DMS153 treated with DMSO at 0.1 percent for 48 hours (cell line): ENCODE results near the gene DMD.

Experiments used
- DNase-seq: peaks from one replicate; lab custom pipeline; 2025; ENCODE audit not compliant: unreplicated experiment; lab: John Stamatoyannopoulos, UW

The DMD gene

DNA sequence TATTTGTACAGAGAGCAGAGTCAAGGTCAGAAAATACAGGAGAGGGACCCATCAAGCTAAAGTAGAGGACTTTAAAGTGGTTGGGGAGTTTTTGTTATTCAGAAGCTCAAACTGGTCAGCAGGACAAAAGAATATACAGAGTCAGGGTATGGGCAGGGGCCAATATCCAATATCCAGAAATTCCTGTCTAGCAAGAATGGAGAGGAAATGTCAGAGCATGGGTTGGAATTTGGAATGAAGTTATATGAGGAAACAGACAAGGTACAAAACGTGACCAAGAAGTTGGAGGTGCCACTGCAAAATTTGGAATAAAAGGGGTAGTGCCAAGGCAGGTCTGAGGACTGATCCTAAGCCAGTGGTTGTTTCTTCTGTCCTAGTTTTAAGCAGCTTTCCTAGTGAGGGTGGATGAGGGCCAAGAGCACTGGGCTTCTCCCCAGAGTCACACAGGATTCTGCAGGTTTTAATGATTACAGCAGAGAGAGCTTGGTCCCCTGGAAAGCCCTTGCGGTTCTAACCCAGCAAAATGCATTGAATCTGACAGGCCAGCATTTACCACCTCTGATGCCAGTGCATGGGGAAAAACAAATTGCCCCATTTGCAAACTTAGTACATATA, 1834.8 kb downstream of the DMD start:
- no peak for DNase-seq

DNA sequence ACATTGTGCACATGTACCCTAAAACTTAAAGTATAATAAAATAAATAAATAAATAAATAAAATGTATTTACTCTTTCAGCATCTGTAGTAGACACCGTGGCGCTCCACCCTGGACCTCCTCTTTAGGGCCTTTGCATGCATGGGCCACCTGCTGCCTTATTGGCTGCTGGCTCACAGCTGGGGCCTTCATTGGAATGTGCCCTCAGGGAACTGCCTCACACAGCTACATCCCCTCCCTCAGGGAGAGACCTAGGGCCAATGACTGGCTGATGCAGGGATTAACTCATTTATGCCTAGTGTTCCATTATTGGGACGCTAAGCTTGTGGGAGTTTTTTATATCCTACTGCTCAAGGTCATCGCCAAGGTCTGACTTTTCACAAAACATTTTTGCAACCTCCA, 1836.6 kb downstream of the DMD start:
- no peak for DNase-seq

DNA sequence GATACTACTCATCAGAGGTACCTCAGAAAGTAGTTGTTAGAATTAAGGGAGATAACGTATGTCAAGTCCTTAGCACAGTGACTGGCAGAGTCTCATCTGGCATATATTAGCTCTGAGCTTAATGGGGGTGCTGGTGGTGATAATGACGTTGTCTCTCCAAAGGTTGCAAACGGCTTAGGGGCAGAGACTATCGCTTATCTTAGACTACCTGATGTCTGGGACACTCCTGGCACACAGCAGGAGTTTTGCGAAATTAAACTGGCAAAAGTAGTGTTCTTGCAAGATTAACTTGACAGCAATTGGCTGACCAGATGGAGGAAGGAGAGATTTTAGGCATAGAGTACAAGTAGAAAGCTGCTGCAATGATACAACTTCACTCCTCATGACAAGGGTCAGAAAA, 1839.4 kb downstream of the DMD start:
- no peak for DNase-seq

DNA sequence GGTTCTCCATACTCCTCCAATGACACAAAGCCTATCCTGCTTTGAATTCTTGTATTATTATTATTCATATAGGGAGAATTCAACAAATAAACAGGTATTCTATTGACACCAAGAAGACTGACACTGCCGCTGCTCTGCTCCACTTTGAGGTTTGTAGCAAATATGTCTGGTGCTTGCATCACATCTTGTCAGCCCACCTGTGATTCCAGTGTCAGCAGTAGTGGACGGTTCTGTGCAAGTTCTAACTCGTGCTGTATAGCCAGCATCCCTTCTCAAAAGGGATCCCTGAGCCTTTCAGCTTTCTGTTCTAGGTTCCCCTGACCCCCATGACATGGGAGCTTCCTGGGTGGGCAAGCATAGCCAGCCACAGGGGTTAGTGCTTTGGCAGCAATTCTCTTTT, 1843.5 kb downstream of the DMD start:
- DNase-seq, result no peak

DNA sequence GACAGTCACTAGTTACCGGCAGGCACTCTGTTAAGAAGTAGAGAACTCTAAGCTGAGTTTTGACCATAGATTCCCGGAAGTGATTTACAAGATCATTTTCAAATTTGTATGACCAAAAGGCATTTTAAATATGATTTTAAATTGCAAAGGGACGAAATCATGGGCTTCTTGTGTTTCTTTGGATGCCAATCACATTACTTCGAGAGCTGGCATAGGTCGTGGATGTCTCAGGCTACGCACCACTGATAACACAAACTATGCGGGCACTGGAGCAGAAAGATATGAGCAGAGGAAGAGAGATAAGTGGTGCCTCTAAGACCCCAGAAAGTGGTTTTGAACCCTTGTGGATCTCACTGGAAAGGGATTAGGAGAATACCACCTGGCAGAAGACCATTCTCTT, 1845.3 kb downstream of the DMD start:
- DNase-seq, result no peak

DNA sequence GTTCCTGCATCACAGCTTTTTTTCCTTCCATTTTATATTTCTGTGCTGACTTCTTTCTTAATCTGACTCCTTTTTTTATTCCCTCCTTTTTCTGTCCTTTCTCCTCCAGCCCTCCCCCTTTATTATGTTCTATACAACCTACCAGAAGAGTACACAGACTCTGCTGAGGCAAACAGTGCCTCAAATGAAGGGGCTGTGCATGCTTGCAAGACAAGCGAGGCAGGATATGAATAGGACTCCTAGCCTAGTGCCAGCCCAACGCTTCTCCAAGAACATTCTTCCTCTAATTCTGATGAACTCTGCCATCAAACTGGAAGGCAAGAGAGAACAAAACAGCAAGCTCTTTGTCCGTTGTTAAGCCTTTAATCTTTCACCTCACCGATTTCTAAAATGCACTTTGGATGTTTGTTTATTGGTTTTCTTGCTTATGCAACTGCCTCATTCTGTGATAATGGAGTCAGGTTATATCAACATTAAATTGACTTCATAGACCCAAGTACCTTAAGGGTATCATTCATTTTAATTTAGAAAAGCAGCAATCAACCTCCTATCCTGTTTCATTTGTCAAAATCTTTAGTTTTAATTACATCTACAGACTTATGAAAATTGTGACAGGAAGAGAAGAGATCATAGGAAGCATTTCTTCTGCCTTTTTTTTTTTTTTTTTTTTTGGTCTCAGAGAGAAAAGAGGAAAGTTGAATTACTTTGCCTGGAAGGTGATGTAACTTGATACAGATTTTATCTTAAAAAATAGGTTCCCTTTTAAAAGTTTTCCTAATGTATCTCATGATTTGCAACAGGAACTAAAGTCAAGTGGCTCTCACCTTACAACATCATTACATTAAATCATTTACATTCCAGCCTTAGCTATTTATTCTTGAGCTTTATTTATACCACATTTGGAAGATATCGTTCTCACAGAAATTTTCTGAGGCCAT, 1854.8 kb downstream of the DMD start:
- DNase-seq, result no peak

DNA sequence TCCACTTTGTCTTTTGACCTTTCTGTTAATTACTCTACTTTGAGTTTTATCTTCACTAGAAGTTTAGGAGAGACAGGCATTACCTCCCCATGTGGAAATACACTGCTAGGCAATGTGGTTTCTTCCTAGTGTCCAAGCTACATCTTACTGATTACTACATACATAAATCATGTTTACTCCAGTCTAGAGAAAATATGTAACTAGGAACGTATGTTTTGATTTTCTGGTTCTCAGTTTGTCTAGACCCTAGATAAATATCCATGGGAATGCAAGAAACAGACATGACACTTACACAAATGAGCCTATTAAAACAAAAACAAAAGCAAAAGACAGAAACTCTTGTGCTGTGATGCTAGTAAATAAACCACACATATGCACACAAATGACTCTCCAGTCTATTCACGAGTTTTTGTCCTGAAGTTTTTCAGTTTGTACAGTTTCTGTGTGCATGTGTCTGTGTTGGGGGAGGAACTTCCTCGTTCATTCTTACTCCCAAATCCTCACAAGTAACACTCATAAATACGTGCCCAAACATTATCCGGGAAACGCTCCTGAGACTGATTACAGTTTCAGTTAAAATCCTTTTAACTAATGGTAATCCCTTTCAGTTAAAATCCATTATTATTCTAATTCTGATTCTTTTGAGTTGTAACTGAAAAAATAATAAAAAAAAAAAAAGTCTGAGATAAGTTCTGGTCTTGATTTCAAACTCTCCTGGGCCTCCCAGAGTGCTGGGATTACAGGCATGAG, 1856.0 kb downstream of the DMD start:
- no peak for DNase-seq

DNA sequence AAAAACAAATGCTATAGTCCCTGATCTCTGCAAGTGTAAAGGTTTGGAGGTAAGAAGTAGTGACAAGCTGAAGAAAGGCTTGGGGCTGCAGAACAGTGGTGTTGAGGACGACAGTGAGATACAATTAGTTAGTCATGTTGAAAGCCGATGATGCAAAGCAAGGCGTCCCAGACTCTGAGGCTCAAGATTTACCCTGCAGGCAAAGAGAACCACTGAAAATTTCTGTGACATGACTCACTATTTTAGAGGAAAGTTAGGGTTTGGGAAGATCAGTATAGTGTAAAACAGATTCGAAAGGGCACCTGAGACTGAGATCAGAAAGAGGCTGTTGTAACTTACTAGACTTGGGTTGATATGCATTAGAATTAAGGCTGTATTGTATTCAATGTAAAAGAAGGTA, 1858.3 kb downstream of the DMD start:
- no peak for DNase-seq

DNA sequence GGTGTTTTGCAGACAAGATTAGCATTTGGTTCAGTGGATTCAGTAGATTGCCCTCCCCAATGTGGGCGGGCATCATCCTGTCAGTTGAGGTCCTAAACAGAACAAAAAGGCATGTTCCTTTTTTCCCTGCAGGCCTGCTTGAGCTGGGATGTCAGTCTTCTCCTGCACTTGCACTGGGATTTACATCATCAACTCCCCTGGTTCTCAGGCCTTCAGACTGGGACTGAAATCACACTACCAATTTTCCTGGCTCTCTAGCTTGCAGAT, 1860.6 kb downstream of the DMD start:
- no peak for DNase-seq

DNA sequence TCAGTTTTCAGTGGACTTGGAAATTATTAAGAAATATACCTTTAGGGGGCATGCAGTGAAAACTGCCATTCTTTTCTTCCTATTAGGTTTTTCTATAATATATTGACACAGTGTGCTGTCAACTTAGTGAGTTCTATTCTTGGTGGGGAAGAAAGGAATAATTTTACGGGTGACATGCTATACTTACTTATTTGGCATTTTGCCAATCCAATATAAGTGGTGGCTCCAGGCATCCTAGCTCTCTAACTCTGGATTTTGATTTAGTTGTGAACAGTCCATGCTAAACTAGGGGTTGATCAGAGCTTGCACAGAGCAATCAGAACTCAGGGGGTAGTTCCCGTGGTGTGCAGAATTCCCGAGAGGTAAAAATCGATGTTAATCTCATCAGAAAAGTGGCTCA, 1861.8 kb downstream of the DMD start:
- no peak for DNase-seq

DNA sequence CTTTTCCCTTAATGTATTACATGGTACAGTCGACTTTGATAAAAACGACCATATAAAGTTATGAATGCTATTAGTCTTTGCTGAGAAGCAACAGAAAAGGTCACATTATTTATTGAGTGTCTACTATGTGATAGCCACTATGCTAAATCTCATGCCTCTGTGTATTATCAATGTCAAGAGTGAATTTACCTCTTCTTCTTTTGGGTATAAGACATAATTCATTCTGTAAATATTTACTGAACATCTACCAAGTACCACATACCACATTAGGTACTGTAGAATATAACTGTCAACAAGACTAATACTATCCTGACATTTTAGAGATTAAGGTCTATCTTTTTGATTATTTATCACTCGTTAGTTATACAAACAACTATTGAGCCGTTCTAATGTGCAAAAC, 1870.8 kb downstream of the DMD start:
- DNase-seq, result no peak

DNA sequence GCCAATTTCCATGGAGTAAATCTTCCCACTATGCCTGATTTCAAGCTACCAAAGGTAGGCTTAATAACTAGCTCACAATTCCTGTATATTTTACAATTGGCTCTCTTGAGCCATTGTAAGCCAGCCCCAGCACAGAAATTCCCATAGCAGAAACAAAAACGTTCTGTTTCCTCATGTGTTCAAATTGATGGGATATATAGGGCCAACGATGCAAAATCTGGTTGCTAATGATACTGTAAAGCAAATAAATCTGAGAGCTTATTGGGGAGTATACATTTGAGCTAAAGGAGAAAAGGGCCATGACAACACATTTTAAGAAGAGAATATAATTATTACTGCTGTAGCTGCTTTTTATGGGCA, 1872.4 kb downstream of the DMD start:
- DNase-seq, result no peak

DNA sequence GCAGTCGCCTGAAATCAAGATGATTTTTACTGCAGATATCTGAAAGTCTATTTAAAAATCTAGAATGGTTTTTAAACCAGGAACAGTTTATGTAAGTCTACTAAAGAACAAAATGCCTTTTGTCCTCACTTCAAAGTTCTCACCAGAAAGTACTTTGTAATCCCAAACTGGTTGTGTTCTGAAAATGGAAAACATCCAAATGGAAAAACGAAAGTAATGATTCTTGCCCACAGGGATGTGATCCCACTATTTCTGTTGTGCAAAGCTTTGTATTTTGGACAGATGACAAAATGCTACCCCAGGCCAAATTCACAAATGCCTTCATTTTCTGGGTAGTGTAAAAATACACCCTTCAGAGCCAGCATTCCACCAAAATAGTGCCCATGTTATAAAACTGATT, 1874.0 kb downstream of the DMD start:
- DNase-seq, result no peak

DNA sequence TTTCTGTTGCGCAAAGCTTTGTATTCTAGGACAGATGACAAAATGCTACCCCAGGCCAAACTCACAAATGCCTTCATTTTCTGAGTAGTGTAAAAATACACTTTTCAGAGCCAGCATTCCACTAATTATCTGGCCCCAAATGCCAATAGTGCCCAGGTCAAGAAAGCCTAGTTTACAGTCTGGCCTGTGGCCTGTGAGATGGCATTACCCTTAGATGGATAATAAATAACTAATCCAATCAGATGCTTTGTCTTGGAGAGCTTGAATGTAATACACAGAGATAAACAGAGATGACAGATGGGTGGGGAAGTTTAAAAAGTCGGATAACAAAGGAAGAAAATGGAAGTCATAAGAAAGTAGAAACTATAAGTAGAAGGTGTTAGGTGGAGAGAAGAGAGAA, 1874.9 kb downstream of the DMD start:
- no peak for DNase-seq

DNA sequence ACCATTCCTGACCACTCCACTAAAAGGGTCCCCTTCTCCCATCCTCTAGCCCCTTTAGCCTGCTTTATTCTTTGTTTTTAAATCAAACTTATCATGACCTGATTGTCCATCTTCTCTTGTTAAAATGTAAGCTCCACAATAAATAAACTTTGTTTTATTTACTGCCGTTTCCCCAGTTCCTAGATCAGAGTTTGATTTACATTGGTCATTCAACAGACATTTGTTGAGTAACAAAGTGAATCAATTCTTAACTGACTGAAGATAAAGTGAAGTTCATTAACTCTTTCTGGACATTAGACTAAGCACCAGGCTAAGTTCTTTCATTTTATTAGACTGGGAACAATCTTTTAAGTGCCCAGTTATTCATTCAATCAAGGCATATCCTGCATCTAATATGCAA, 1876.4 kb downstream of the DMD start:
- DNase-seq, result no peak

DNA sequence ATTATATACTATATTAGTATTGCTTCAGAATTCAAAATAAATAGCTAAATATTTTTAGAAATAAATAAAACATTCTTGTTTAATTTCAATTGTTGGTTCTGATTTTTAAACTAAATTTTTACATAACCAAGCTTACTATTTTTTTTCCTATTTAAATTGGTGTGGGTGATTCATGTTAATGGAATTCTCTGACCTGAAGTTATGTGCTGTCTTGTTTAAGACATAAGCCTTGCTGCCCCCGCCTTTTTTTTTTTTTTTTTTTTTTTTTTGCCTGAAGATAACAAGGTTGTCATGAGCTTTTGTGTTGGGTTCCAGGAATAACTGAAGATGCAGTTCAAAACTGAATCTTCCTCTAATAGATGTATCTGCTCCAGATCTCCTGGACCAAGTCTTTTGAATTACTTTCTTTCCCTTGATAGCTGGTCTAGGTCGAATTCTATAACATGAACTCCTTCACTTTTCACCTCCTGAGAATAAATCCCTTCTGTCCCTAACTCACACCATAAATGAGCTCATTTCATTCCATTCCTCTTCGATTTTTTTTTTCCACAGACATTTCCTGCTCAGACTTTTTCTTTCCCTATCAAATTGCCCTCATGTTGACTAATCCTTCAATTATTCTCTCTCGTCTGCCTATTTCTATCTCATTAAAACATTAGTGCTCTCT, 1878.1 kb downstream of the DMD start:
- DNase-seq, result no peak

DNA sequence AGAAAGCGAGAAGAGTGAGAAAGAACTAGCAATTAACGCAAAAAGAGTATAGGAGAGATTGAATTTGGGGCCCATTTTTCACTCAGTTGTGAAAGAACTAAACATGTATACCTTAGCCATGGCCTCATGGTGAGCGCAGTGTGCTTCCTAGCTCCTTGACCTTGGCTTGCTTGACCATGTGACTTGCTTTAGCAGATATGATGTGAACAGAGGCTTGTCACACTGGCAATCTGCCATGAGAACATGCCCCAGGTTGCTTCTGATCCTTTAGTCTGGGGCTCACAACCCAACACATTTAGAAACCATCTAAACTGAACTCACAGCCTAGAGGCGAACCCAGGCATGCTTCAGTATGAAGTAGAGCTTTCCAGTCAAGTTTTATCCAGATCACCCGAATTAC, 1879.4 kb downstream of the DMD start:
- no peak for DNase-seq

DNA sequence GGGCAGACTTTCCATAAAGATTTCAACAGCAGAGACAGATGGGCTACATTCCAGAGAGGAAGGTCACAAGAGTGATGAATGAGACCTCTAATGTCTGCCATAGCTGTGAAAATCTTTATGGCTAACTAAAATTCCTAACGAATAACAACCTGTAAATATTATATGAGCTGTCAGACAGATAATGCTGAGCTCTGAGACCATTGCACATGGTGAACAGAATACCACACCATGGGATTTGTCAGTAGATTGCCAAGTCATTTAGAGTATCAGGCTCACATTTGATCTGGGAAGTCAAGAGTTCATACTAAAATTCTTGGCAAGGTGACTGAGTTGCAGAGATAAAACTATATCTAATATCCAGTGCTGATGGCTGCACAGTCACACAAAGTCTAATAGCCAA, 1880.3 kb downstream of the DMD start:
- no peak for DNase-seq

DNA sequence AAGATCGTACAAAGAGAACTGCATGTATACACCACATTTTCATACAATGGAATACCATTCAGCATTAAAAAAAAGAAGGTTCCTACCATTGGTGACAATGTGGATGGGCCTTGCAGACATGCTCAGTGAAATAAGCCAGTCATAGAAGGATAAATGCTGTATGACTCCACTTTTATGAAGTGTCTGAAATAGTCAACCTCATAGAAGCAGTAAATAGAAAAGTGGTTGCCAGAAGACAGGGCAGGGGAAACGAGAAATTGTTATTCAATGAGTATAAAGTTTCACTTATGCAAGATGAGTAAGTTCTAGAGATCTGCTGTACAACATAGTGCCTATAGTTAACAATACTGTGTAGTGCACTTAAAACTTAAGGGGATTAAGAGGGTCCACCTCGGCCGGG, 1882.1 kb downstream of the DMD start:
- no peak for DNase-seq

DNA sequence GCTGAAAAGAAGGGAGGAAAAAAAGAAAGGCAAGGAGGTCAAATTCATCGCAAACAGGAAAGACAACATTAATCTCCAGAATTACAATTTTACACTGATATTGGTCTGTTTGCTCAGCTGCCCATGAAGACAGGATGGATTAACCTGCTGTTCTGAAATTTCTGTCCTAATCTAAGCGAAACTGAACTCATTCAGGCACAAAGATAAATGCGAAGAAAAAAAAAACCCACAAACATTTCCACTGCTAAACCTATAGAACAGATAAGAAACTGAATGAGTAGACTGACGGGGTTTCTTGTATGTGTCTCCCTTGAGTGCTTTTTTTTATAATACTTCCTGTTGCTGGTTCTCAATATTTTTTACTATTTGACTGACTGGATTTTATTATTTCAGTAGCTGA, 1887.7 kb downstream of the DMD start:
- DNase-seq, result no peak

DNA sequence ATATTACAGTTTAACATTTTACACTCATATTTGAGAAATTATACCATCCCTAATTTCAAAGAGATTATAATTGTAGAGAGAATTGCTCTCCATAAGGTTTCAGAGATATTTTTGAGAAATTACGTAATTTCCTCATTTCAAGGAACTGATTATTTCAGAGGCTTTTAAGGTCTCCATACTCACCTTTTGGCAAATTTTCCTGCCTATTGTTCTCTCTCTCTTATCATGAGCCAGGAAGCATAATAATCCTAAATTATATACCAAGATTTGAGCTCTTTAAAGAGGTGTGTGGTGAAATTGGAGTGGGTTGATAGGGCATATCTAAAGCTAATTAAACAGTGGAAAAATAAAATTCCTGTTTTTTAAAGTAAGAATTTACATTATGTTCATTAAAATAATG, 1890.6 kb downstream of the DMD start:
- DNase-seq, result no peak

DNA sequence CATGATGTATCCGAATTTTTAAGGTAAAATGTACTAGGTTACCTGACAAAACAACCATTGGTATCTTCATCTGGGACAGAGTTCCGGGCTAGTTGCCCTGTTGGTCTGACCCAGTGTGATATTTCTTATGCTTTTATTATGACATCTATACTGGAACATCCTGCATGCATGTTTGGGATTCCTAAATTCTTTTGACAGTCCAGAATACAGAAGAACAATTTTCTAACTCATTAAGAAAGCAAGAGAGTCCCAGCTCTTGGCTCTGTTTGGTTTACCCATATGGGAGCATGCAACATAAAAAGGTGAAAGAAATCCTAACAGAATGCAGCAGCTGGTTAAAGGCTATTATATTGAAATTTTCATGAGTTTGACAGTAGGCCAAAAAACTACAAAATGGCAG, 1891.8 kb downstream of the DMD start:
- no peak for DNase-seq
